Type B pancreatic cell (in vitro differentiated cells): ENCODE measurements around the gene ZDHHC20. TPM values are rescaled to one million over a fixed set of nuclear protein-coding genes. Genes with fewer than 3 reads are reported as not detected.
A peak's percentile ranks its signal among the peaks of the same experiment; 100 is the strongest.

Experiments
- DNase-seq: peaks from one replicate; pipeline ENCODE4 v3.0.0; 2021; ENCODE audit warnings: mixed read lengths; ENCODE audit not compliant: unreplicated experiment; ENCODE audit errors: extremely low spot score
- H3K27ac Mint-ChIP-seq: 2 replicates; pipeline ENCODE4 v1.8.0; 2021; ENCODE audit warnings: mild to moderate bottlenecking, mixed read lengths
- H3K27me3 Mint-ChIP-seq: 2 replicates; pipeline ENCODE4 v1.8.0; 2021; ENCODE audit warnings: mixed read lengths
- H3K36me3 Mint-ChIP-seq: 2 replicates; pipeline ENCODE4 v1.8.0; 2021; ENCODE audit warnings: mixed read lengths
- H3K4me1 Mint-ChIP-seq: one replicate; pipeline ENCODE4 v1.8.0; 2021; ENCODE audit warnings: mixed read lengths; ENCODE audit not compliant: unreplicated experiment
- H3K4me3 Mint-ChIP-seq: 2 replicates; pipeline ENCODE4 v1.8.0; 2021; ENCODE audit warnings: mild to moderate bottlenecking, mixed read lengths
- H3K9me3 Mint-ChIP-seq: 2 replicates; pipeline ENCODE4 v1.8.0; 2021; ENCODE audit warnings: mixed read lengths
- CTCF ChIP-seq: fragments of 200-600 bp; sonication (generic); conservative IDR thresholded peaks from 2 replicates; pipeline ENCODE4 v1.5.0; 2021; ENCODE audit warnings: antibody characterized with exemption, mild to moderate bottlenecking
- total RNA-seq: library from RNA; stranded (reverse); gene quantifications from 2 replicates; pipeline ENCODE4 v1.2.1, GENCODE V29; 2021; ENCODE audit warnings: low replicate concordance

Gene ZDHHC20
- total RNA-seq, 1 donor from 2014 or later: 78.2 TPM

DNA sequence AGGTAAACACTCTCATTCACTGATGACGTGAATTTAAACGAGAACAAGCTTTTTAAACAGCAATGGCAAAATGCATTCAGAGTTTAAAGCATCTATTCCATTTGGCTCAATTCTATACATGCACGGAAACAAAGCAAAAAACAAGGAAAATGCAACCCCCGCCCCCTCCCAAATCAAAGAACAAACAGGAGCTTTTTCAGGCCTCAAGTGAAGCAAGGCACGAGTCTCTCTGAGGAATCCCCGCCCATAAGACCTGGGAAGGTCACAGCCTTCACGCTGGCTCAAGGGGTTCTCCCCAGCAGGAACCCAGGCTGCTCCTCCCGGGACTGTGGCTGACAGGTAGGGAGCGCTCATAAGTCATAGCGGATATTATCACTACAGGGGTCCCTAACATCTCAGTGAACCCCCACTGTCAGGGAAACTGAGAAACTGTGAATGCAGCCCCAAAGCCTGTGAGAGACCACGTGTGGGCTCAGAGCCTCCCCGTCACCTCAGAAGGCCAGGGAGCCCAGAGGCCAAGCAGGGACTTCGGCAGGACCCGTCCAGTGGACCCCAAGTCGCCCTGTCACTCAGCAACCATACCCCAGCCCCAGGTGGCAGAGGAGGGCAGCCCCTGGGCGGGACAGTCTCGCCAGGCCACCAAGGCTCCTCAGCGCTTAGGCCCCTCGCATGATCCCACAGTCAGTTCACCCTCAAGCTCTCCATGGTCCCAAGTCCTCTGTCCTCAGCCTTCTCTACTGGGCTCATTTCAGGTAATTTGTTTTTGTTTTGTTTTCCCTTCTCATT is 117.3 kb downstream of the ZDHHC20 start:
- Mint-ChIP-seq H3K27ac (no peak overlapping the region), H3K9me3 (no peaks in the 10 kb centered on the region), H3K4me3 (no peak overlapping the region), H3K27me3 (no peaks in the 10 kb centered on the region), H3K36me3 (no peaks in the 10 kb centered on the region), H3K4me1 (peaks cover 15% of the 10 kb centered on the region)
- DNase-seq: no peak
- TF ChIP-seq CTCF: no peak

DNA sequence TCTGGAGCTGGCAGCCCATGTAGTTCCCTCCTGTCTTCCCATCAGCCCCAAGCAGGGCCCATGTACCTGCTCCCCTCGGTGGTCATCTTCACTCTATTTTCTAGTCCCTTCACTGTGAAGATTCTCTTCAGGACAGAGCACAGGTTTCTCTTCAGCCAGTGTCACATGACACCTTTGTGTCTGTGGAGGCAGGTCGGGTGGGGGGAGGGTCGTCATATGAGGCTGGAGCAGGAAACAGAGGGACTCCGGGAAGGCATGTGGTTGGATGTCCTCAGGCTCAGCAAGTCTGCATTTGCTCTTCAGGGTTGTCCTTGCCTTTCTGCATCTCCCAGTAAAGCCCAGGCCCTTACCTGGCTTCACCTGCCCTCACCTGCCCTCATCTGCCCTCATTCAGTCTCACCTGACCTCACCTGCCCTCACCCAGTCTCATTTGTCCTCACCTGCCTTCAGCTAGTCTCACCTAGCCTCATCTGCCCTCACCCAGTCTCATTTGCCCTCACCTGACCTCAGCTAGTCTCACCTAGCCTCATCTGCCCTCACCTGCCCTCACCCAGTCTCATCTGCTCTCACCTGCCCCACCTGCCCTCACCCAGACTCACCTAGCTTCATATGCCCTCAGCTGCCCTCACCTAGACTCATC is 120.3 kb downstream of the ZDHHC20 start:
- H3K27ac Mint-ChIP-seq: peak overlapping the region; percentile 85
- TF ChIP-seq CTCF: no peak
- no peaks in the 10 kb centered on the region for H3K9me3 Mint-ChIP-seq
- no peaks in the 10 kb centered on the region for H3K27me3 Mint-ChIP-seq
- H3K36me3 Mint-ChIP-seq: no peaks in the 10 kb centered on the region
- H3K4me1 Mint-ChIP-seq: peaks cover 15% of the 10 kb centered on the region
- no peak overlapping the region for H3K4me3 Mint-ChIP-seq
- DNase-seq: no peak

- DNase-seq: no peak
- Mint-ChIP-seq H3K4me1 (peaks cover 15% of the 10 kb centered on the region), H3K9me3 (no peaks in the 10 kb centered on the region), H3K4me3 (no peak overlapping the region), H3K27ac (peak overlapping the region; percentile 85), H3K27me3 (no peaks in the 10 kb centered on the region), H3K36me3 (no peaks in the 10 kb centered on the region)
- no peak for TF ChIP-seq CTCF
Observed at GRCh38 chr13:21338156-21338555, 120.9 kb downstream of the ZDHHC20 start.

DNA sequence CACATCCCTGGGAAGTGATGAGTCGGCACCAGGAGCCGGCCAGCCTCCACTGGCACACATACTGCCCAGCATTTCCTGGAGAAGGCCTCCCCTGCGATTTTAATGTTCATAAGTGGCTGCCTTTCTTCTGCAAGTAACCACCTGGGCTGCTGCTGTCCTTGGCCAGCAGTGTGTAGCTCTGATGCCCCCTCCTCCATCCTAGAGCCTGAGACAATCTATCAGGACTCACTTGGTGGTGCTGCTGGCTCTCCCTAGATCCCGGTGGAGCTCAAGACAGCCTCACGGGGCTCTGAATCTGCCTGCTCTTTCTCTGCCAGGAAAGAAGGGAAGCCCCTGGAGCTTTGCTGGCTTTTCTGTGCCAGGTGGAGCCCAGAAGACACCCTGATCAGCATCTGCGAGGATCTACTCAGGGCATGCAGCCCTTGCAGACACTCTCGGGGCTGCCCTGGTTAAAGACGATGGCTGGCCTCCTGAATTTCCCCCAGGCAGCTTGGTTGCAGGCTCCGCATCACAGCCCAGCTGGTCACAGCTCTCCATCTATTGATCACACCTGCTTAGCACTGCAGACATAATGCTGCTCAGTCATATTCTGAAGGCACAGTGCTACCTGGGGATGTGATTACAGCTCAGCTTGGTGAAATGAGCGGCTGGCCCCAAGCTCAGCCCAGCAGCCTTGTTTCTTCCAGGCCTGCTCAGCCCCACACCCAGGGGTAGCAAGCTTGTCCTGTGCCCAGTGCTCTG is 122.3 kb downstream of the ZDHHC20 start:
- Mint-ChIP-seq H3K27me3 (no peaks in the 10 kb centered on the region), H3K9me3 (no peaks in the 10 kb centered on the region), H3K4me3 (no peak overlapping the region), H3K36me3 (no peaks in the 10 kb centered on the region), H3K27ac (no peak overlapping the region), H3K4me1 (peaks cover 11% of the 10 kb centered on the region)
- no peak for DNase-seq
- no peak for TF ChIP-seq CTCF

DNA sequence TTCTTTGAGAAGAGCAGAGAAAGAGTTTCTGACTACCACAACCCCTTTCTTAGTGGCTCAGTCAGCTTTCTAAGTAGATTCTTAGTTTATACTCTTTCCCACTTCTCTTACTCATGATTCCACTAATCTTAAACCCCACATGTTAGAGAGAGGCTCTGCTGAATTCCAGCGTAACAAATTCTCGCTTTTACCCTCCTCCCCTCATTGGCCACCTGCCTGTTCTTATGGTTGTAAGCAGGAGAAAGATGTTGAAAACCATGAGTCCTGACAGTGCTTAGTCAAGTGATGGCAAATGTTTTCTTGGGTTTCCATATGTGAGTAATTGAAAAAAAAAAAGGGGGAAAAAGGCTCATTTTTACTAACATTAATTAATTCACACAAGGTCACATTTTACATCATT is 125.9 kb downstream of the ZDHHC20 start:
- DNase-seq: no peak
- TF ChIP-seq CTCF: no peak
- Mint-ChIP-seq H3K4me3 (no peak overlapping the region), H3K4me1 (no peaks in the 10 kb centered on the region), H3K27ac (no peak overlapping the region), H3K27me3 (no peaks in the 10 kb centered on the region), H3K36me3 (no peaks in the 10 kb centered on the region), H3K9me3 (no peaks in the 10 kb centered on the region)
